VCaP (cell line): Measurements from ENCODE around the gene RAB39A.

ENCODE experiments used
- H3K27ac ChIP-seq: fragments of 450-650 bp; 2 replicates; pipeline ENCODE4 v1.5.1; 2017
- CTCF ChIP-seq: fragments of 450-650 bp; conservative IDR thresholded peaks from 2 replicates; pipeline ENCODE4 v1.5.1; 2017; ENCODE audit warnings: mild to moderate bottlenecking, moderate library complexity

RAB39A gene

GRCh38 chr11:107970049-107970448, 41.8 kb downstream of the RAB39A start:
- H3K27ac ChIP-seq, result no peak overlapping the region
- no peak for TF ChIP-seq CTCF

- H3K27ac ChIP-seq, result no peak overlapping the region
- no peak for TF ChIP-seq CTCF
Observed at GRCh38 chr11:107973641-107974040, 45.4 kb downstream of the RAB39A start.

GRCh38 chr11:107988397-107989158, 60.3 kb downstream of the RAB39A start:
- no peak overlapping the region for H3K27ac ChIP-seq
- TF ChIP-seq CTCF, result no peak

GRCh38 chr11:107991868-107992414, 63.7 kb downstream of the RAB39A start:
- no peak for TF ChIP-seq CTCF
- no peak overlapping the region for H3K27ac ChIP-seq

GRCh38 chr11:107996006-107996776, 67.9 kb downstream of the RAB39A start:
- TF ChIP-seq CTCF, result no peak
- no peak overlapping the region for H3K27ac ChIP-seq

- TF ChIP-seq CTCF, result no peak
- no peak overlapping the region for H3K27ac ChIP-seq
Observed at GRCh38 chr11:107998761-107999160, 70.5 kb downstream of the RAB39A start.

- no peak overlapping the region for H3K27ac ChIP-seq
- peak; percentile 64 for TF ChIP-seq CTCF
Observed at GRCh38 chr11:107999759-108000455, 71.7 kb downstream of the RAB39A start.
